OCI-LY1 (cell line): ENCODE results near the gene CEP112.
"Not testable (repeated sequence)": the region's sequence is repeated elsewhere in the genome, so short reads cannot be mapped to it uniquely, and the experiment has no call there.

ENCODE experiments used
- H2AFZ ChIP-seq: fragments of 200-600 bp; sonication (generic), shearing (Covaris generic); 2 replicates; pipeline ENCODE4 v1.6.0; 2014; ENCODE audit warnings: antibody characterized with exemption, mild to moderate bottlenecking, low read length
- H3F3A ChIP-seq: fragments of 200-600 bp; sonication (generic), shearing (Covaris generic); 2 replicates; pipeline ENCODE4 v1.6.0; 2014; ENCODE audit warnings: mild to moderate bottlenecking, antibody characterized with exemption, low read length, moderate library complexity; ENCODE audit not compliant: insufficient read depth
- H3K27ac ChIP-seq: fragments of 200-600 bp; sonication (generic); 2 replicates; pipeline ENCODE4 v1.5.1; 2014; ENCODE audit warnings: low read length, mixed run types, mild to moderate bottlenecking, low read depth; ENCODE audit not compliant: poor library complexity, severe bottlenecking
- H3K27me3 ChIP-seq: fragments of 200-600 bp; sonication (generic); 2 replicates; pipeline ENCODE4 v1.6.0; 2014; ENCODE audit warnings: antibody characterized with exemption, mild to moderate bottlenecking, low read length, moderate library complexity; ENCODE audit not compliant: insufficient read depth
- H3K36me3 ChIP-seq: fragments of 200-600 bp; sonication (generic); 2 replicates; pipeline ENCODE4 v1.6.1; 2014; ENCODE audit warnings: mild to moderate bottlenecking, antibody characterized with exemption, low read length, moderate library complexity, mixed read lengths; ENCODE audit not compliant: insufficient read depth
- H3K4me1 ChIP-seq: fragments of 200-600 bp; sonication (generic); 2 replicates; pipeline ENCODE4 v1.5.1; 2014; ENCODE audit warnings: mild to moderate bottlenecking, low read length, moderate library complexity; ENCODE audit not compliant: insufficient read depth, severe bottlenecking
- H3K4me2 ChIP-seq: fragments of 200-600 bp; sonication (generic), shearing (Covaris generic); 2 replicates; pipeline ENCODE4 v1.6.1; 2014; ENCODE audit warnings: low read length
- H3K4me3 ChIP-seq: fragments of 200-600 bp; sonication (generic); 2 replicates; pipeline ENCODE4 v1.5.1; 2014; ENCODE audit warnings: low read length, low read depth, mild to moderate bottlenecking, mixed read lengths; ENCODE audit not compliant: poor library complexity, severe bottlenecking
- H3K79me2 ChIP-seq: fragments of 200-600 bp; shearing (Covaris generic); 2 replicates; pipeline ENCODE4 v1.6.1; 2016; ENCODE audit warnings: mixed run types, low read length, mixed read lengths; ENCODE audit not compliant: insufficient read depth
- H3K9ac ChIP-seq: fragments of 200-600 bp; sonication (generic), shearing (Covaris generic); 2 replicates; pipeline ENCODE4 v1.6.1; 2014; ENCODE audit warnings: mild to moderate bottlenecking, low read length, mixed read lengths
- H3K9me2 ChIP-seq: fragments of 200-600 bp; sonication (generic), shearing (Covaris generic); 2 replicates; pipeline ENCODE4 v1.6.1; 2014; ENCODE audit warnings: low read depth, mild to moderate bottlenecking, low read length, mixed read lengths
- H3K9me3 ChIP-seq: fragments of 200-600 bp; shearing (Covaris generic); 2 replicates; pipeline ENCODE4 v1.6.1; 2014; ENCODE audit warnings: low read length, mixed read lengths
- H4K20me1 ChIP-seq: fragments of 200-600 bp; sonication (generic), shearing (Covaris generic); 2 replicates; pipeline ENCODE4 v1.6.0; 2016; ENCODE audit warnings: mild to moderate bottlenecking, low read length; ENCODE audit not compliant: insufficient read depth
- CTCF ChIP-seq: fragments of 200-600 bp; sonication (generic), shearing (Covaris generic); IDR thresholded peaks from 2 replicates; pipeline ENCODE4 v1.5.1; 2017; ENCODE audit warnings: mild to moderate bottlenecking, antibody characterized with exemption, low read length, moderate library complexity, mixed read lengths
- EZH2 ChIP-seq: fragments of 200-600 bp; sonication (generic), shearing (Covaris generic); IDR thresholded peaks from 2 replicates; pipeline ENCODE4 v1.8.0; 2017; ENCODE audit warnings: borderline replicate concordance, mixed run types, mild to moderate bottlenecking, antibody characterized with exemption, low read length, moderate library complexity, mixed read lengths

The CEP112 gene

GRCh38 chr17:66165537-66166123 is 26.3 kb downstream of the CEP112 start:
- no peak overlapping the region for H3K4me2 ChIP-seq
- no peak overlapping the region for H2AFZ ChIP-seq
- no peaks in the 10 kb centered on the region for H3K79me2 ChIP-seq
- no peaks in the 10 kb centered on the region for H3K36me3 ChIP-seq
- no peaks in the 10 kb centered on the region for H3K9me3 ChIP-seq
- no peaks in the 10 kb centered on the region for H3K4me1 ChIP-seq
- no peak overlapping the region for H3K4me3 ChIP-seq
- H3K27ac ChIP-seq = no peak overlapping the region
- no peaks in the 10 kb centered on the region for H3K27me3 ChIP-seq
- H3F3A ChIP-seq = peaks cover 6% of the 10 kb centered on the region; the same call in 1 of the 2 replicates
- no peaks in the 10 kb centered on the region for H4K20me1 ChIP-seq
- no peaks in the 10 kb centered on the region for H3K9me2 ChIP-seq
- no peak overlapping the region for H3K9ac ChIP-seq
- TF ChIP-seq CTCF = peak; percentile 73
- TF ChIP-seq EZH2 = no peak

- H3K36me3 ChIP-seq, H3K79me2 ChIP-seq, H3K9me2 ChIP-seq, H3K9me3 ChIP-seq, H2AFZ ChIP-seq, H3F3A ChIP-seq, H4K20me1 ChIP-seq, H3K9ac ChIP-seq, H3K4me2 ChIP-seq, H3K27me3 ChIP-seq, H3K4me1 ChIP-seq, H3K4me3 ChIP-seq, H3K27ac ChIP-seq: not testable (repeated sequence)
These were observed 36.9 kb downstream of the CEP112 start for GRCh38 chr17:66155055-66155454.

- Histone ChIP-seq H3K9me2 (no peaks in the 10 kb centered on the region), H3K27me3 (no peaks in the 10 kb centered on the region), H2AFZ (no peak overlapping the region), H3K4me2 (no peak overlapping the region), H3K9me3 (no peaks in the 10 kb centered on the region), H3K9ac (no peak overlapping the region), H3K4me3 (no peak overlapping the region), H3K79me2 (no peaks in the 10 kb centered on the region), H4K20me1 (no peaks in the 10 kb centered on the region), H3F3A (no peaks in the 10 kb centered on the region), H3K4me1 (no peaks in the 10 kb centered on the region), H3K36me3 (no peaks in the 10 kb centered on the region), H3K27ac (no peak overlapping the region)
- no peak for TF ChIP-seq EZH2
- no peak for TF ChIP-seq CTCF
These were observed 39.2 kb downstream of the CEP112 start for GRCh38 chr17:66152756-66153155.

- Histone ChIP-seq H3K36me3 (no peaks in the 10 kb centered on the region), H3K9me3 (no peaks in the 10 kb centered on the region), H3K4me2 (no peak overlapping the region), H3F3A (no peaks in the 10 kb centered on the region), H3K9ac (no peak overlapping the region), H3K27ac (no peak overlapping the region), H3K79me2 (no peaks in the 10 kb centered on the region), H3K9me2 (no peaks in the 10 kb centered on the region), H3K4me3 (no peak overlapping the region), H3K27me3 (no peaks in the 10 kb centered on the region), H4K20me1 (no peaks in the 10 kb centered on the region), H3K4me1 (no peaks in the 10 kb centered on the region), H2AFZ (no peak overlapping the region)
- TF ChIP-seq CTCF (no peak), EZH2 (no peak)
These were observed 41.2 kb downstream of the CEP112 start for GRCh38 chr17:66150708-66151107.
